Aorta (tissue), 5 donors: ENCODE results near the gene PGM2L1. TPM values are rescaled to one million over a fixed set of nuclear protein-coding genes. Genes with fewer than 3 reads are reported as not detected.

ENCODE experiments used
- ATAC-seq: fragments of 200-7000 bp; cut with Tn5 transposase; one replicate; pipeline ENCODE4 v1.9.1; 2022; ENCODE audit warnings: moderate library complexity; ENCODE audit not compliant: low FRiP score
- DNase-seq, 2 donors: peaks; one replicate each; pipeline ENCODE4 v3.0.0-alpha.2; 2020
- H3K27ac ChIP-seq, 2 donors: one replicate each; pipeline ENCODE4 v1.5.1; 2013; ENCODE audit warnings: low read length in 2 of 2, mild to moderate bottlenecking in 2 of 2, moderate library complexity in 2 of 2, control low read depth in 1 of 2, inconsistent platforms in 1 of 2, low read depth in 1 of 2
- H3K27me3 ChIP-seq, 2 donors: one replicate each; pipeline ENCODE4 v1.6.1; 2013; ENCODE audit warnings: control low read depth in 1 of 2, low read length in 1 of 2, mild to moderate bottlenecking in 1 of 2, moderate library complexity in 1 of 2; ENCODE audit not compliant: insufficient read depth in 2 of 2, control insufficient read depth in 1 of 2
- H3K36me3 ChIP-seq, 2 donors: one replicate each; pipeline ENCODE4 v1.6.1; 2013; ENCODE audit warnings: control low read depth in 1 of 2, low read length in 1 of 2, mild to moderate bottlenecking in 1 of 2; ENCODE audit not compliant: insufficient read depth in 2 of 2, control insufficient read depth in 1 of 2
- H3K4me1 ChIP-seq, 2 donors: one replicate each; pipeline ENCODE4 v1.6.1; 2013; ENCODE audit warnings: low read length in 2 of 2, control low read depth in 1 of 2, mild to moderate bottlenecking in 1 of 2, moderate library complexity in 1 of 2; ENCODE audit not compliant: insufficient read depth in 2 of 2, control insufficient read depth in 1 of 2
- H3K4me3 ChIP-seq, 2 donors: one replicate each; pipeline ENCODE4 v1.5.1; 2013; ENCODE audit warnings: low read length in 2 of 2, control low read depth in 1 of 2, mild to moderate bottlenecking in 1 of 2
- H3K9me3 ChIP-seq: one replicate; pipeline ENCODE4 v1.6.1; 2013; ENCODE audit warnings: mild to moderate bottlenecking, low read length; ENCODE audit not compliant: control insufficient read depth
- WGBS, 2 donors: extraction: QIAGEN DNeasy Blood & Tissue Kit; methylation state at CpG; one replicate each; pipeline ENCODE4 v1.1.7; 2013; 5-methylcytosine and 5-hydroxymethylcytosine counted together
- intact Hi-C, 2 donors: fragments of 100-400 bp; cut with DNase I; formaldehyde crosslinking; loops; one replicate each; pipeline versions ENCODE4 v1.14.2 to v1.15.0; 2022
- polyA plus RNA-seq, 2 donors: library from polyadenylated mRNA; stranded (reverse); fragments of 200-250 nt; gene quantifications; one replicate each; pipeline ENCODE4 v1.2.3, GENCODE V29; 2013
- total RNA-seq, 2 donors: library from RNA; stranded (reverse); fragmentation: NEBNext Ultra II Directional; extraction: Animal tissue kit (Norgen Biotek cat#: 25700); gene quantifications; one replicate each; pipeline ENCODE4 v1.2.1, GENCODE V29; 2021
- donor health status: healthy with polysubstance abuse.
- donor health status: Bipolar disorder and iron deficiency.
- donor health status: DM: no; HTN: no; CAD: no.
- donor health status: DM: no; HTN: no; CAD: no.
- donor health status: DM: yes; HTN: yes; CAD: no.

Gene PGM2L1
- total and polyA plus RNA-seq, 4 donors, result 2.9 to 18.8 (median 10.6) TPM

DNA sequence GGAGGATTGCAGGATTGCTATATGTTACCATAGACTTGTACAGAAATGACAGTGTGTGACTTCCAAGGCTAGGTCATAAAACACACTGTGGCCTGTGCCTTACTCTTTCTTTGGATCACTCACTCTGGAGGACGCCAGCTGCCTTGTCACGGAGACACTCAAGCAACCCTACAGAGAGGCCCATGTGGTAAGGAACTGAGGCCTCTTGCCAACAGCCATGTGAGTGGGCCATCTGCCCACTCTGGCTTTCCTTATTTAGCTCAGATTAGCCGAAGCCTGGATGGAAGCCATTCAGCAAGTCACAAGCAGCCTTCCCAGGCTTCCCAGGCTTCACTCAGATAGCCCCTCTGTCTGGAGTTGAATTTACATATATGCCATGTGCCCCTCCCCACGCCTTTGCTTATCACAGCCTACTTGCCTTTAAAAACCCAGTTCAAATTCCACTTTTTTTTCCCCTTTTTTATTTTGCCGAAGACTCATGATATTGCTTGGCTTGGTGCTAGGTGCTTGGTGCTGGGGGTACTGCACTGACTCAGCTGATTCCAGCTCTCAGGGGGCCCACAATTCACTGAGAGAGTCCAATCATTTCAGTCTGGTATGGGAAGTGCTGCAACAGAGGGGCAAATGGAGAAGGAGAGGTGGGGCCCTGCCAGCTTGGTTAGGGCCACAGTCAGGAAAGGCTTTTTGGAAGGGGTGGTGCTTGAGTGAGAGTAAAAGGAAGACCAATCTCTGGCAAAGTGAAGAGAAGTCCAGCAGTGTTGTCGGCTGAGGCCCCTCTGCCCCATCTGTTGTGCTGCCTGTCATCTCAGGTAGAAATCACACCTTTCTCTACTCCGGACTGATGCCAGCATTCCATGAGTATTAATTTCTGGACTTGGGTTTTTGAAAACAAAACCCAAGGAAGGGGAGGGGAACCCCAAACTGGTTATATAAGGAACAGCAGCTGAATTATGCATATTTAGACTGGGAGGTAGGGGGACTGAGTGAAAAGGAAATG, 72.3 kb downstream of the PGM2L1 start:
- DNase-seq, result peak; percentile 91 to 92
- WGBS, 2 donors, result 12 to 17% methylated on average over 7 of the region's 7 CpGs
- intact Hi-C loops, result loop anchor here in 1 of 2 donors (10.0 kb wide), 1 partner anchor 71 kb away; no protein-coding TSS in a partner anchor

GRCh38 chr11:74322667-74323066, 75.6 kb downstream of the PGM2L1 start:
- DNase-seq (peak; percentile 89 to 93), ATAC-seq (peak; percentile 78)
- H3K36me3 ChIP-seq, result no peaks in the 10 kb centered on the region
- peaks cover 3 to 13% of the 10 kb centered on the region in 2 donors for H3K4me1 ChIP-seq
- peak overlapping the region in 1 of 2 donors; percentile 28 for H3K27ac ChIP-seq
- no peaks in the 10 kb centered on the region for H3K9me3 ChIP-seq
- H3K27me3 ChIP-seq, result no peaks in the 10 kb centered on the region
- H3K4me3 ChIP-seq, result no peak overlapping the region
- 0 to 6% methylated on average over 2 of the region's 2 CpGs for WGBS, 2 donors
- intact Hi-C loops, result loop anchor here (5.0 to 10.0 kb wide), 3 partner anchors 65 to 120 kb away; no protein-coding TSS in a partner anchor

More for the DNA sequence above, 72.3 kb downstream of the PGM2L1 start:
- Histone ChIP-seq H3K27me3 (no peaks in the 10 kb centered on the region), H3K9me3 (no peaks in the 10 kb centered on the region), H3K36me3 (no peaks in the 10 kb centered on the region), H3K4me1 (peaks cover 3 to 14% of the 10 kb centered on the region in 2 donors), H3K27ac (peak overlapping the region; percentile 34 to 72), H3K4me3 (no peak overlapping the region)
- peak; percentile 88 for ATAC-seq

DNA sequence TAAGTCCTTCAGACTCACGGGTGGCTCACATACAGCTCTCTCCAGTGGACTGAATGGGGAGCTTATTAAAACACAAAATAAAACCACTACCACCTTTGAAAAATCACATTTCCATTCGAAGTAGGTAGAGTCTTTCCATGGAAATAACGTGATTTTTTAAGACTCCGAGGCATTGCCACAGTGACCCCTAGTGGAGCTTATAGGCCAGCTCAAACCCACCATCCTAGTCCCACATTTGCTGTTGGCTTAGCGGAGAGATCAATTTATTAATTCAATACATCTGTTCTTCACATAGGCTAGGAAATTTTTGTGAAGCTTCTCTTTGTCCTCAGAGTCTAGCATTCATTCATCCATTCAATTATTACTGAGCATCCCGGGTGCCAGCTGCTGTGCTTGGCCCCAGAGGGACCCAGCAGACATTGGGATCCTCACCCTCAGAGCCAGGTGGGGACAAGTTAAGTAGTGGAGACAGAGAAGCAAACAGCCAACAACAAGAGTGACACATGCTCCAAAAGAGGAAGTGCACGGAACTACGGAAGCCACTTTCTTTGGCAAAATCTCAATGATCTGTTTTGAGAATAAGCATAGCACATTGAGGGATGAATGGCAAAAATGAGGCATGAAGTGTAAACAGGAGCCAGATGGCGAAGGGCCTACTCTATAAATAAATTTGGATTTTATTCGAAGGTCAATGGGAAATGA, 76.6 kb downstream of the PGM2L1 start:
- Histone ChIP-seq H3K4me3 (no peak overlapping the region), H3K27ac (no peak overlapping the region), H3K36me3 (no peaks in the 10 kb centered on the region), H3K27me3 (no peaks in the 10 kb centered on the region), H3K4me1 (peaks cover 3 to 7% of the 10 kb centered on the region in 2 donors), H3K9me3 (no peaks in the 10 kb centered on the region)
- DNase-seq (no peak), ATAC-seq (peak; percentile 64)
- intact Hi-C loops, result loop anchor here (5.0 to 10.0 kb wide), 3 partner anchors 64 to 121 kb away; no protein-coding TSS in a partner anchor
- WGBS, 2 donors, result 21 to 22% methylated on average over 10 of the region's 10 CpGs

- WGBS, 2 donors, result 42 to 48% methylated on average over 2 of the region's 2 CpGs
- no peak overlapping the region for H3K4me3 ChIP-seq
- ATAC-seq (no peak), DNase-seq (no peak)
- H3K9me3 ChIP-seq, result no peaks in the 10 kb centered on the region
- H3K27me3 ChIP-seq, result no peaks in the 10 kb centered on the region
- H3K36me3 ChIP-seq, result no peaks in the 10 kb centered on the region
- no peak overlapping the region for H3K27ac ChIP-seq
- intact Hi-C loops, result loop anchor here (5.0 to 10.0 kb wide), 3 partner anchors 63 to 122 kb away; no protein-coding TSS in a partner anchor
- H3K4me1 ChIP-seq, result no peaks in the 10 kb centered on the region
Measured at GRCh38 chr11:74320538-74320937, 77.7 kb downstream of the PGM2L1 start.

- Histone ChIP-seq H3K4me1 (no peaks in the 10 kb centered on the region), H3K9me3 (no peaks in the 10 kb centered on the region), H3K27ac (no peak overlapping the region), H3K4me3 (no peak overlapping the region), H3K36me3 (no peaks in the 10 kb centered on the region), H3K27me3 (no peaks in the 10 kb centered on the region)
- DNase-seq, result no peak
- ATAC-seq, result peak; percentile 56
- intact Hi-C loops, result loop anchor here in 1 of 2 donors (5.0 kb wide), 1 partner anchor 78 kb away; the partner anchor contains the start of gene PGM2L1
- WGBS, 2 donors, result 62 to 63% methylated on average over 5 of the region's 5 CpGs
Measured at GRCh38 chr11:74319139-74319816, 79.0 kb downstream of the PGM2L1 start.

DNA sequence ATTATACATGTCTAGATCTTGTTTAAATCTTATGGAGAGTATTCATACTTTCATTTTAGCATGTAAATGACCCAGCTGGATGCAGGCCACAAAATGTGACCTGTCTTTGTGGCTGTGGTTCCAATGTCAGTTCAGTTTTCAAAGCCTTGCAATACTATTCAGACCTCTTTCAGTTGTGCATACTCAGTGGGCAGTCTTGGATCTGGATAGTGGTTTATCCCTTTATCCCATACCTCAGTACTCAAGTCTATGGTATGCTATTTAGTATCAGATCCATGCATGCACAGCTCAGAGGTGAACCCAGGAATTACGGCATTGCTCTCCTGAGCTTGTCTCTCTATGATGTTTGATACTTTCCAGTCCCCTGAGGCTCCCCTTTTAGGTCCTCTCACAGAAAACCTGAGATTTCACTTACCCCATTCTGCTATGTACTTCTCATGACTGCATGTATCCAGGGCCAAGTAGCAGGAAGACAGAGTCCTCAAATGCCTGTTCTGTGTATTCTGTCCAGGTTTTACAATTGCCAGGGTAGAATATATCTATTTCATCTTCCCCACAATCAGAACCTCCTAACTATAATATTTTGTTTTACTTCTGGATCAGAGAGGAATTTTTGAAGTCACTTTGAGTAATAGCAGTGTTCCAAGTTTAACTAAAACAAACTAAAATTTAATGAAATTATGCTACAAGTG, 79.8 kb downstream of the PGM2L1 start:
- no peak overlapping the region for H3K4me3 ChIP-seq
- WGBS, 2 donors, result 92 to 97% methylated on average over 1 of the region's 1 CpG
- H3K27me3 ChIP-seq, result no peaks in the 10 kb centered on the region
- H3K27ac ChIP-seq, result no peak overlapping the region
- DNase-seq, result no peak
- ATAC-seq, result no peak
- H3K4me1 ChIP-seq, result no peaks in the 10 kb centered on the region
- H3K36me3 ChIP-seq, result no peaks in the 10 kb centered on the region
- intact Hi-C loops, result loop anchor here in 1 of 2 donors (5.0 kb wide), 1 partner anchor 79 kb away; the partner anchor contains the start of gene PGM2L1
- H3K9me3 ChIP-seq, result no peaks in the 10 kb centered on the region

GRCh38 chr11:74316772-74317505, 81.3 kb downstream of the PGM2L1 start:
- Histone ChIP-seq H3K27ac (no peak overlapping the region), H3K27me3 (no peaks in the 10 kb centered on the region), H3K36me3 (no peaks in the 10 kb centered on the region), H3K4me3 (no peak overlapping the region), H3K4me1 (no peaks in the 10 kb centered on the region), H3K9me3 (no peaks in the 10 kb centered on the region)
- no peak for DNase-seq
- ATAC-seq, result no peak
- intact Hi-C loops, result loop anchor here in 1 of 2 donors (5.0 kb wide), 1 partner anchor 80 kb away; the partner anchor contains the start of gene PGM2L1
